Vagina (tissue), 2 donors: ENCODE results near the gene FAM216B.

Experiments
- POLR2A ChIP-seq, 2 donors: fragments of 450-650 bp; IDR thresholded peaks; one replicate each; pipeline ENCODE4 v1.6.1; 2017; ENCODE audit warnings: antibody characterized with exemption in 2 of 2, mild to moderate bottlenecking in 2 of 2, moderate library complexity in 2 of 2
- TF ChIP-seq, protein P1 (sequence below), 3 experiments: fragments of 450-650 bp in 2 of 3; fragments of 200-600 bp in 1 of 3; sonication (generic) in 1 of 3; IDR thresholded peaks; one replicate each; pipeline ENCODE4 v1.5.1; 2017 to 2019; ENCODE audit warnings: antibody characterized with exemption in 3 of 3, mild to moderate bottlenecking in 2 of 3, moderate library complexity in 2 of 3

DNA sequence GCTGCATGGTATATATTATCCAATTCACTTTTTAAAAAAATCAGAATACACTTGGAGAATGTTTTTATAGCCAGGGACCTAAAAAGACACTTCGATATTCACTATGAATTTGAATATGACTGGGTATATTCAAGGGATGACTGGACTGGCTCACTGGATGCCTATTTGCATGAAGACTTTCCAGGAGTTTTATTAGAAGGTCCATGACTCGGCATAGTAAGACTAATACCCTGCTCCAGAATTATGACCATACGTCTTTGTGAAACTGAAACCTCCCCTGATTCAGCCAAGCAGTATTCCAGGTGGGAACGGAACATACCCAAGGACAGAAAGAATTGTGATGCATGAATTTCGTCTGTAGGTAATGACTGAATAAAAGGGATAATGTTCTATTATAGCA is 3.9 kb upstream of the FAM216B start:
- TF ChIP-seq, protein P1, sequence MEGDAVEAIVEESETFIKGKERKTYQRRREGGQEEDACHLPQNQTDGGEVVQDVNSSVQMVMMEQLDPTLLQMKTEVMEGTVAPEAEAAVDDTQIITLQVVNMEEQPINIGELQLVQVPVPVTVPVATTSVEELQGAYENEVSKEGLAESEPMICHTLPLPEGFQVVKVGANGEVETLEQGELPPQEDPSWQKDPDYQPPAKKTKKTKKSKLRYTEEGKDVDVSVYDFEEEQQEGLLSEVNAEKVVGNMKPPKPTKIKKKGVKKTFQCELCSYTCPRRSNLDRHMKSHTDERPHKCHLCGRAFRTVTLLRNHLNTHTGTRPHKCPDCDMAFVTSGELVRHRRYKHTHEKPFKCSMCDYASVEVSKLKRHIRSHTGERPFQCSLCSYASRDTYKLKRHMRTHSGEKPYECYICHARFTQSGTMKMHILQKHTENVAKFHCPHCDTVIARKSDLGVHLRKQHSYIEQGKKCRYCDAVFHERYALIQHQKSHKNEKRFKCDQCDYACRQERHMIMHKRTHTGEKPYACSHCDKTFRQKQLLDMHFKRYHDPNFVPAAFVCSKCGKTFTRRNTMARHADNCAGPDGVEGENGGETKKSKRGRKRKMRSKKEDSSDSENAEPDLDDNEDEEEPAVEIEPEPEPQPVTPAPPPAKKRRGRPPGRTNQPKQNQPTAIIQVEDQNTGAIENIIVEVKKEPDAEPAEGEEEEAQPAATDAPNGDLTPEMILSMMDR (IDR thresholded peaks at IDR 0.05) = no peak
- TF ChIP-seq POLR2A (IDR thresholded peaks at IDR 0.05) = no peak
